ENCODE measurements around the gene DENND4C. TPM values are rescaled to one million over a fixed set of nuclear protein-coding genes. Genes with fewer than 3 reads are reported as not detected.

Gene DENND4C
- total and polyA plus RNA-seq, 7 donors = 11.3 to 109 (median 75.6) TPM

GRCh38 chr9:19369107-19369506 is 138.6 kb downstream of the DENND4C start:
- TF ChIP-seq CTCF (IDR thresholded peaks at IDR 0.05) (no peak), POLR2AphosphoS5 (IDR thresholded peaks at IDR 0.05) (no peak)
- Histone ChIP-seq H3K27ac (no peak overlapping the region), H3K4me1 (no peaks in the 10 kb centered on the region), H3K27me3 (no peaks in the 10 kb centered on the region), H3K36me3 (peaks cover 9 to 98% (median 19%) of the 10 kb centered on the region in 4 donors), H3K9me3 (no peaks in the 10 kb centered on the region), H3K4me3 (no peak overlapping the region)
- intact Hi-C loops (cut with DNase I) = no loop called here
- no peak for DNase-seq
- 95% methylated on average over 2 of the region's 2 CpGs for WGBS, 2 donors

- no peak overlapping the region for H3K27ac ChIP-seq
- H3K4me3 ChIP-seq = no peak overlapping the region
- H3K9me3 ChIP-seq = no peaks in the 10 kb centered on the region
- DNase-seq = no peak
- H3K4me1 ChIP-seq = no peaks in the 10 kb centered on the region
- 79 to 83% methylated on average over 5 of the region's 5 CpGs for WGBS, 2 donors
- no peak for TF ChIP-seq POLR2AphosphoS5 (IDR thresholded peaks at IDR 0.05)
- TF ChIP-seq EP300 (IDR thresholded peaks at IDR 0.05) = no peak
- no peak for TF ChIP-seq POLR2A (IDR thresholded peaks at IDR 0.05)
- no peak for TF ChIP-seq CTCF (IDR thresholded peaks at IDR 0.05)
- intact Hi-C loops (cut with DNase I) = loop anchor here (10.0 kb wide), 1 partner anchor 247 kb away; the partner anchor contains the start of gene PLIN2
- peaks cover 18 to 98% (median 32%) of the 10 kb centered on the region in 4 donors for H3K36me3 ChIP-seq
- H3K27me3 ChIP-seq = no peaks in the 10 kb centered on the region
Observed at GRCh38 chr9:19371942-19372341, 141.4 kb downstream of the DENND4C start.

- no peak overlapping the region for H3K4me3 ChIP-seq
- 92 to 94% methylated on average over 8 of the region's 8 CpGs for WGBS, 2 donors
- no peaks in the 10 kb centered on the region for H3K27me3 ChIP-seq
- H3K4me1 ChIP-seq = peaks cover 0 to 5% (median under 1%) of the 10 kb centered on the region in 4 donors
- no peak for DNase-seq
- H3K27ac ChIP-seq = no peak overlapping the region
- no peaks in the 10 kb centered on the region for H3K9me3 ChIP-seq
- TF ChIP-seq POLR2AphosphoS5 (IDR thresholded peaks at IDR 0.05) (no peak), EP300 (IDR thresholded peaks at IDR 0.05) (no peak), CTCF (IDR thresholded peaks at IDR 0.05) (no peak), POLR2A (IDR thresholded peaks at IDR 0.05) (no peak)
- intact Hi-C loops (cut with DNase I) = loop anchor here (10.0 kb wide), 1 partner anchor 248 kb away; the partner anchor contains the start of gene PLIN2
- peaks cover 21 to 98% (median 36%) of the 10 kb centered on the region in 4 donors for H3K36me3 ChIP-seq
Observed at GRCh38 chr9:19372567-19372966, 142.1 kb downstream of the DENND4C start.

GRCh38 chr9:19373527-19373926 is 143.0 kb downstream of the DENND4C start:
- DNase-seq = no peak
- Histone ChIP-seq H3K4me3 (no peak overlapping the region), H3K27ac (no peak overlapping the region), H3K27me3 (no peaks in the 10 kb centered on the region), H3K4me1 (peaks cover 0 to 14% (median 9%) of the 10 kb centered on the region in 4 donors), H3K9me3 (no peaks in the 10 kb centered on the region), H3K36me3 (peaks cover 30 to 98% (median 44%) of the 10 kb centered on the region in 4 donors)
- no peak for TF ChIP-seq POLR2A (IDR thresholded peaks at IDR 0.05)
- TF ChIP-seq EP300 (IDR thresholded peaks at IDR 0.05) = no peak
- TF ChIP-seq POLR2AphosphoS5 (IDR thresholded peaks at IDR 0.05) = no peak
- no peak for TF ChIP-seq CTCF (IDR thresholded peaks at IDR 0.05)
- intact Hi-C loops (cut with DNase I) = loop anchor here (10.0 kb wide), 1 partner anchor 249 kb away; the partner anchor contains the start of gene PLIN2

GRCh38 chr9:19375538-19375937 is 145.0 kb downstream of the DENND4C start:
- no peaks in the 10 kb centered on the region for H3K9me3 ChIP-seq
- H3K27ac ChIP-seq = no peak overlapping the region
- H3K4me3 ChIP-seq = no peak overlapping the region
- H3K27me3 ChIP-seq = no peaks in the 10 kb centered on the region
- no peak for TF ChIP-seq CTCF (IDR thresholded peaks at IDR 0.05)
- TF ChIP-seq EP300 (IDR thresholded peaks at IDR 0.05) = no peak
- no peak for TF ChIP-seq POLR2AphosphoS5 (IDR thresholded peaks at IDR 0.05)
- TF ChIP-seq POLR2A (IDR thresholded peaks at IDR 0.05) = no peak
- peaks cover 3 to 23% (median 19%) of the 10 kb centered on the region in 4 donors for H3K4me1 ChIP-seq
- peaks cover 28 to 80% (median 39%) of the 10 kb centered on the region in 4 donors for H3K36me3 ChIP-seq
- DNase-seq = no peak
- intact Hi-C loops (cut with DNase I) = loop anchor here (10.0 kb wide), 1 partner anchor 251 kb away; the partner anchor contains the start of gene PLIN2

Data from sigmoid colon (tissue), 7 donors.